ENCODE measurements around the gene ALOX15B. TPM values are rescaled to one million over a fixed set of nuclear protein-coding genes. Genes with fewer than 3 reads are reported as not detected.
A peak's percentile ranks its signal among the peaks of the same experiment; 100 is the strongest.
"Not testable (repeated sequence)": the region's sequence is repeated elsewhere in the genome, so short reads cannot be mapped to it uniquely, and the experiment has no call there.

The ALOX15B gene
- total and polyA plus RNA-seq, 2 experiments from 2014 or later, result not detected

DNA sequence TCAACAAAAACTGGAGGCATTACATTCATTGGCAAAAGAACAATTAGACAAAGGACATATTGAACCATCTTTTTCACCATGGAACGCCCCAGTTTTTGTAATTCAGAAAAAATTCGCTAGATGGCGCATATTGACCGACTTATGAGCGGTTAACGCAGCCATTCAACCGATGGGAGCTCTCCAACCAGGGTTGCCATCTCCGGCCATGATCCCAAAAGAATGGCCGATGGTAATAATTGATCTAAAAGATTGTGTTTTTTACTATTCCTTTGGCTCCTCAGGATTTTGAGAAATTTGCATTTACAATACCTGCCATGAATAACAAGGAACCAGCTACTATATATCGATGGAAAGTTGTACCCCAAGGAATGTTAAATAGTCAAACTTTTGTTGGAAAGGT lies 21.4 kb downstream of the ALOX15B start:
- in situ Hi-C loops (cut with MboI), result no loop called here
- peak; percentile 84 for DNase-seq
- no peak overlapping the region for H3K27ac ChIP-seq
- H3K4me3 ChIP-seq, result no peak overlapping the region
- H3K9ac ChIP-seq, result no peak overlapping the region
- no peaks in the 10 kb centered on the region for H3K36me3 ChIP-seq (ENCODE audit: low read depth)
- H2AFZ ChIP-seq, result no peak overlapping the region
- H3K79me2 ChIP-seq (ENCODE audit: insufficient read depth), result no peaks in the 10 kb centered on the region
- H3K4me1 ChIP-seq (ENCODE audit: insufficient read depth), result 0 out of 2 replicates have a peak, but pooled peaks cover 5% of the 10 kb centered on the region
- no peak overlapping the region for H3K4me2 ChIP-seq (ENCODE audit: unreplicated experiment)
- H3K9me3 ChIP-seq (ENCODE audit: low read depth), result no peaks in the 10 kb centered on the region
- no peak for TF ChIP-seq EZH2 (IDR thresholded peaks at IDR 0.05; ENCODE audit: insufficient read depth, poor library complexity, severe bottlenecking)
- 0 out of 2 replicates have a peak, but pooled peaks have one; percentile 25 for TF ChIP-seq EZH2phosphoT487 (IDR thresholded peaks at IDR 0.05; ENCODE audit: insufficient read depth, low read depth)
- H3F3A ChIP-seq (ENCODE audit: insufficient read depth), result no peaks in the 10 kb centered on the region
- H3K27me3 ChIP-seq (replicated peaks; ENCODE audit: insufficient read depth), result peaks cover 64% of the 10 kb centered on the region
- no peaks in the 10 kb centered on the region for H3K9me2 ChIP-seq (ENCODE audit: insufficient read depth)
- H4K20me1 ChIP-seq (ENCODE audit: insufficient read depth), result no peaks in the 10 kb centered on the region
- WGBS, 2 experiments (ENCODE audit: low coverage in 1 of 2, low lambda C conversion rate in 2 of 2, missing lambda C conversion rate in 2 of 2), result 2 to 3% methylated on average over 10 of the region's 10 CpGs

DNA sequence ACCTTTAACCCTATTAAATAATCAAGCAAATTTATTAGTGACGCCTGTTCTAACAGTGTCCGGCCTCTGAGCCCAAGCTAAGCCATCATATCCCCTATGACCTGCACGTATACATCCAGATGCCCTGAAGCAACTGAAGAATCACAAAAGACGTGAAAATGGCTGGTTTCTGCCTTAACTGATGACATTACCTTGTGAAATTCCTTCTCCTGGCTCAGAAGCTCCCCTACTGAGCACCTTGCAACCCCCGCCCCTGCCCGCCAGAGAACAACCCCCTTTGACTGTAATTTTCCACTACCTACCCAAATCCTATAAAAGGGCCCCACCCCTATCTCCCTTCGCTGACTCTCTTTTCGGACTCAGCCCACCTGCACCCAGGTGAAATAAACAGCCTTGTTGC lies 23.0 kb downstream of the ALOX15B start:
- H3K36me3 ChIP-seq (ENCODE audit: low read depth); H3F3A ChIP-seq (ENCODE audit: insufficient read depth); DNase-seq; in situ Hi-C loops (cut with MboI); H3K79me2 ChIP-seq (ENCODE audit: insufficient read depth); H3K4me2 ChIP-seq (ENCODE audit: unreplicated experiment); H4K20me1 ChIP-seq (ENCODE audit: insufficient read depth); H3K4me1 ChIP-seq (ENCODE audit: insufficient read depth); H2AFZ ChIP-seq; H3K4me3 ChIP-seq; H3K27ac ChIP-seq; H3K9me2 ChIP-seq (ENCODE audit: insufficient read depth); H3K9me3 ChIP-seq (ENCODE audit: low read depth); H3K9ac ChIP-seq: not testable (repeated sequence)
- WGBS, 2 experiments (ENCODE audit: low coverage in 1 of 2, low lambda C conversion rate in 2 of 2, missing lambda C conversion rate in 2 of 2), result 26% methylated on average over 7 to 8 of the region's 8 CpGs
- peaks cover 79% of the 10 kb centered on the region for H3K27me3 ChIP-seq (replicated peaks; ENCODE audit: insufficient read depth)

DNA sequence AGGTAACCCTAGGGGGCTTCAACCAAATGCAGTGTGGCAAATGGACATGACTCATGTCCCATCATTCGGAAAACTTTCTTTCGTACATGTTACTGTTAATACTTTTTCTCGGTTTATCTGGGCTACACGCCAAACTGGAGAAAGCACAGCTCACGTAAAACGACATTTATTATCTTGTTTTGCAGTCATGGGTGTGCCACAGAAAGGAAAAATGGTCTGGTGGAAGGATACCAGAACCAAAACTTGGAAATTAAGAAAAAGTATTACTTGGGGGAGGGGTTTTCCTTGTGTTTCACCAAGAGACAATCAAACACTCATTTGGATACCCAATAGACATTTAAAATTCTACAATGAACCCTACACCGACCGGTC lies 23.6 kb downstream of the ALOX15B start:
- H3K27me3 ChIP-seq (replicated peaks; ENCODE audit: insufficient read depth), result peaks cover 79% of the 10 kb centered on the region
- no peaks in the 10 kb centered on the region for H3K9me2 ChIP-seq (ENCODE audit: insufficient read depth)
- H3K4me1 ChIP-seq (ENCODE audit: insufficient read depth), result 0 out of 2 replicates have a peak, but pooled peaks cover 5% of the 10 kb centered on the region
- WGBS, 2 experiments (ENCODE audit: low coverage in 1 of 2, low lambda C conversion rate in 2 of 2, missing lambda C conversion rate in 2 of 2), result 2 to 3% methylated on average over 8 of the region's 8 CpGs
- no peaks in the 10 kb centered on the region for H3K9me3 ChIP-seq (ENCODE audit: low read depth)
- TF ChIP-seq EZH2phosphoT487 (IDR thresholded peaks at IDR 0.05; ENCODE audit: insufficient read depth, low read depth), result 0 out of 2 replicates have a peak, but pooled peaks have one; percentile 7
- peak; percentile 34 for TF ChIP-seq EZH2 (IDR thresholded peaks at IDR 0.05; ENCODE audit: insufficient read depth, poor library complexity, severe bottlenecking)
- peak overlapping the region; percentile 7 for H3K4me2 ChIP-seq (ENCODE audit: unreplicated experiment)
- peak; percentile 28 for DNase-seq
- in situ Hi-C loops (cut with MboI), result no loop called here
- H4K20me1 ChIP-seq (ENCODE audit: insufficient read depth), result no peaks in the 10 kb centered on the region
- H3F3A ChIP-seq (ENCODE audit: insufficient read depth), result no peaks in the 10 kb centered on the region
- H3K9ac ChIP-seq, result no peak overlapping the region
- no peaks in the 10 kb centered on the region for H3K36me3 ChIP-seq (ENCODE audit: low read depth)
- no peak overlapping the region for H3K27ac ChIP-seq
- H3K4me3 ChIP-seq, result no peak overlapping the region
- H3K79me2 ChIP-seq (ENCODE audit: insufficient read depth), result no peaks in the 10 kb centered on the region
- H2AFZ ChIP-seq, result 0 out of 2 replicates have a peak overlapping the region, but pooled peaks have one; percentile 7

DNA sequence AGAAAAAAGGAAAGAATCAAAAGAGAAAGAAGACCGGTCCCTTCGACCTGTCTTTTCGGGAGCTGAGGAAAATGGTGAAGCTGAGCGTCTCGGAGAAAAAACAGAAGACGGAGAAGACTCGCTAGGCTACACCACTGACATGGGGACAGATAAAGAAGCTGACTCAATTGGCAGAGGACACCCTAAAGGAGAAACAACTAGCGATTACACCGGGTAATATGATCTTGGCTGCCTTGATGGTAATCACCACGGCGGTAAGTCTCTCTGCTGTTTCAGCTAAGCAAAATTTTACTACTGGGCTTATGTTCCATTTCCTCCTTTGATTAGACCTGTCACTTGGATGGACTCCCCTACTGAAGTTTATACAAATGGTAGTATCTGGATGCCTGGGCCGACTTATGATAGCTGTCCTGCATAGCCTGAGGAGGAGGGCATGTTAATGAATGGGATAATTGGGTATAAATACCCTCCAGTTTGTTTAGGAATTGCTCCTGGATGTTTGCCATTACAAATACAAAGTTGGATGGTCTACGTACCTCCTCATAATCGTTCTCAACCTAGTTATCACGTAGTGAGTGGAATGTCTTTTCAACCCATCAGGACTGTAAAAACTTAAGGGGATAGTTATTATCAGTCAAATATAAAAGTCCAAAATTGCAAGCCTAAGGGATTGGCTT lies 24.1 kb downstream of the ALOX15B start:
- Histone ChIP-seq H3F3A (ENCODE audit: insufficient read depth) (no peaks in the 10 kb centered on the region), H4K20me1 (ENCODE audit: insufficient read depth) (no peaks in the 10 kb centered on the region), H3K9ac (no peak overlapping the region), H3K36me3 (ENCODE audit: low read depth) (no peaks in the 10 kb centered on the region), H3K4me1 (ENCODE audit: insufficient read depth) (0 out of 2 replicates have a peak, but pooled peaks cover 5% of the 10 kb centered on the region), H3K9me2 (ENCODE audit: insufficient read depth) (no peaks in the 10 kb centered on the region), H3K9me3 (ENCODE audit: low read depth) (no peaks in the 10 kb centered on the region), H3K27me3 (replicated peaks; ENCODE audit: insufficient read depth) (peaks cover 78% of the 10 kb centered on the region), H3K27ac (no peak overlapping the region), H3K4me3 (no peak overlapping the region), H3K79me2 (ENCODE audit: insufficient read depth) (no peaks in the 10 kb centered on the region), H2AFZ (0 out of 2 replicates have a peak overlapping the region, but pooled peaks have one; percentile 7), H3K4me2 (ENCODE audit: unreplicated experiment) (peak overlapping the region; percentile 7)
- WGBS, 2 experiments (ENCODE audit: low coverage in 1 of 2, low lambda C conversion rate in 2 of 2, missing lambda C conversion rate in 2 of 2), result 7 to 8% methylated on average over 15 of the region's 15 CpGs
- DNase-seq, result no peak
- TF ChIP-seq EZH2phosphoT487 (IDR thresholded peaks at IDR 0.05; ENCODE audit: insufficient read depth, low read depth) (0 out of 2 replicates have a peak, but pooled peaks have one; percentile 67), EZH2 (IDR thresholded peaks at IDR 0.05; ENCODE audit: insufficient read depth, poor library complexity, severe bottlenecking) (peak; percentile 73)
- in situ Hi-C loops (cut with MboI), result no loop called here
